WERI-Rb-1 (cell line): ENCODE data around the gene KPNA1.

Experiments
- DNase-seq: peaks from one replicate; pipeline ENCODE4 v3.0.0-alpha.2; 2020
- H3K27ac ChIP-seq: fragments of 250-450 bp; sonication (Bioruptor Pico); 2 replicates; pipeline ENCODE4 v1.5.1; 2020; ENCODE audit warnings: mild to moderate bottlenecking, moderate library complexity
- H3K27me3 ChIP-seq: fragments of 250-450 bp; sonication (Bioruptor Pico); 2 replicates; pipeline ENCODE4 v1.5.1; 2021; ENCODE audit warnings: mild to moderate bottlenecking, low read depth, moderate library complexity; ENCODE audit not compliant: insufficient read depth, severe bottlenecking
- H3K36me3 ChIP-seq: fragments of 250-450 bp; sonication (Bioruptor Pico); 2 replicates; pipeline ENCODE4 v1.5.1; 2020; ENCODE audit warnings: mild to moderate bottlenecking, moderate library complexity
- H3K4me3 ChIP-seq: 2 replicates; pipeline ENCODE4 v1.5.1; 2011; ENCODE audit warnings: low read depth, mild to moderate bottlenecking, control low read depth, low read length
- H3K9me3 ChIP-seq: fragments of 250-450 bp; sonication (Bioruptor Pico); 2 replicates; pipeline ENCODE4 v1.5.1; 2021; ENCODE audit warnings: mild to moderate bottlenecking, moderate library complexity; ENCODE audit not compliant: severe bottlenecking
- CTCF ChIP-seq: IDR thresholded peaks from 2 replicates; pipeline ENCODE4 v1.5.1; 2011; ENCODE audit warnings: low read depth, mild to moderate bottlenecking, control low read depth, inconsistent platforms, low read length

Gene KPNA1

GRCh38 chr3:122464659-122465058 lies 50.1 kb downstream of the KPNA1 start:
- H3K27me3 ChIP-seq: no peaks in the 10 kb centered on the region
- no peak overlapping the region for H3K4me3 ChIP-seq
- DNase-seq: no peak
- no peaks in the 10 kb centered on the region for H3K9me3 ChIP-seq
- TF ChIP-seq CTCF: no peak
- peaks cover 68% of the 10 kb centered on the region for H3K36me3 ChIP-seq
- H3K27ac ChIP-seq: no peak overlapping the region

- DNase-seq: no peak
- Histone ChIP-seq H3K27me3 (no peaks in the 10 kb centered on the region), H3K36me3 (peaks cover 85% of the 10 kb centered on the region), H3K27ac (no peak overlapping the region), H3K4me3 (no peak overlapping the region), H3K9me3 (no peaks in the 10 kb centered on the region)
- no peak for TF ChIP-seq CTCF
Measured at GRCh38 chr3:122462406-122462805, 52.3 kb downstream of the KPNA1 start.

- Histone ChIP-seq H3K4me3 (no peak overlapping the region), H3K9me3 (no peaks in the 10 kb centered on the region), H3K36me3 (peaks cover 85% of the 10 kb centered on the region), H3K27me3 (no peaks in the 10 kb centered on the region), H3K27ac (no peak overlapping the region)
- no peak for DNase-seq
- no peak for TF ChIP-seq CTCF
Measured at GRCh38 chr3:122461806-122462205, 52.9 kb downstream of the KPNA1 start.

GRCh38 chr3:122458992-122459391 lies 55.7 kb downstream of the KPNA1 start:
- H3K4me3 ChIP-seq: no peak overlapping the region
- no peak for DNase-seq
- no peaks in the 10 kb centered on the region for H3K9me3 ChIP-seq
- TF ChIP-seq CTCF: no peak
- H3K27me3 ChIP-seq: no peaks in the 10 kb centered on the region
- peaks cover 78% of the 10 kb centered on the region for H3K36me3 ChIP-seq
- H3K27ac ChIP-seq: no peak overlapping the region

- H3K27me3 ChIP-seq: no peaks in the 10 kb centered on the region
- no peak overlapping the region for H3K27ac ChIP-seq
- DNase-seq: no peak
- peaks cover 77% of the 10 kb centered on the region for H3K36me3 ChIP-seq
- H3K4me3 ChIP-seq: no peak overlapping the region
- no peaks in the 10 kb centered on the region for H3K9me3 ChIP-seq
- no peak for TF ChIP-seq CTCF
Measured at GRCh38 chr3:122457706-122458105, 57.0 kb downstream of the KPNA1 start.

GRCh38 chr3:122456074-122456473 lies 58.7 kb downstream of the KPNA1 start:
- H3K27me3 ChIP-seq: no peaks in the 10 kb centered on the region
- TF ChIP-seq CTCF: no peak
- H3K27ac ChIP-seq: no peak overlapping the region
- peaks cover 71% of the 10 kb centered on the region for H3K36me3 ChIP-seq
- no peak overlapping the region for H3K4me3 ChIP-seq
- no peaks in the 10 kb centered on the region for H3K9me3 ChIP-seq
- DNase-seq: no peak
